ENCODE data around the gene GPI.
A peak's percentile ranks its signal among the peaks of the same experiment; 100 is the strongest.

Gene GPI

DNA sequence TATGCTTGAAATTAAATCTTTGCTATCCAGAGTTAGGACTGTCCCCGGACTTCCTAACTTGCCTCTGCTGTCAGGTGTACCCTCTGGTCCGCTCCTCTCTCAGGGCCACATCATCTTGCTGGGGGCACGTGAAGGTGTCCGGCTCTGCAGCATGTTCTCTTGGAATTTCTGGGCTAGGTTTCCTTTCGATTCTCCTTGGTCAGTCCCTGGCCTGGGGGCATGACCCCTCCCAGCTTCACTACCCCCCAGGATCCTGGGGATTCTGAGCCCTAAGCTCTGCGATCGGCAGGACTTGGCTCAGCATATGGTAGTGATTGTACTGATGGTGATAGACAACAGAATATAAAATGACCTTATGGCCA lies 5.1 kb upstream of the GPI start:
- Histone ChIP-seq H3K36me3 (ENCODE audit: insufficient read depth, low read length) (no peaks in the 10 kb centered on the region), H3K27ac (no peak overlapping the region), H3K4me3 (no peak overlapping the region), H3K9me3 (ENCODE audit: low read depth, low read length) (no peaks in the 10 kb centered on the region), H3K9ac (ENCODE audit: insufficient read length) (no peak overlapping the region)
- DNase-seq (ENCODE audit: low read depth, low spot score), result no peak
- TF ChIP-seq FOXP2 (optimal IDR thresholded peaks at IDR 0.05; ENCODE audit: control extremely low read depth, extremely low read length, insufficient read depth) (no peak), EZH2 (IDR thresholded peaks at IDR 0.05) (no peak), POLR2AphosphoS5 (IDR thresholded peaks at IDR 0.05; ENCODE audit: borderline replicate concordance, low read depth, low read length) (no peak)

DNA sequence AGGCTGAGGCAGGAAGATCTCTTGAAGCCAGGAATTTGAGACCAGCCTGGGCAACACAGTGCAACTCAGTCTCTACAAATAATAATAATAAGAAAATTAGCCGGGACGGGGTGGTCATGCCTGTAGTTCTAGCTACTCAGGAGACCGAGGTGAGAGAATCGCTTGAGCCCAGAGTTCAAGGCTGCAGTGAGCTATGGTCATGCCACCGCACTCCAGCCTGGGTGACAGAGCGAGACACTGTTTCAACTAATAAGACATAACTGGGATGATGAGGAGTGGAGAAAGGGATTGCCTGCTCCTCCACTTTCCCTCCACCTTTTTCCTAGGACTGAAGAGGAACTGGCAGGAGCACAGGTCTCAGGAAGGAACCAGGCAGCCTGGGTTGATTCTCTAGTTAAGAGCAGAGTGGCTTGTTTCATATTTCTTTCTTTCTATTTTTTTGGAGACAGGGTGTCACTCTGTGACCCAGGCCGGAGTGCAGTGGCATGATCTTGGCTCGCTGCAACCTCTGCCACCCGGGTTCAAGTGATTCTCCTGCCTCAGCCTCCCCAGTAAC lies 4.6 kb upstream of the GPI start:
- Histone ChIP-seq H3K4me3 (no peak overlapping the region), H3K9ac (ENCODE audit: insufficient read length) (no peak overlapping the region)

DNA sequence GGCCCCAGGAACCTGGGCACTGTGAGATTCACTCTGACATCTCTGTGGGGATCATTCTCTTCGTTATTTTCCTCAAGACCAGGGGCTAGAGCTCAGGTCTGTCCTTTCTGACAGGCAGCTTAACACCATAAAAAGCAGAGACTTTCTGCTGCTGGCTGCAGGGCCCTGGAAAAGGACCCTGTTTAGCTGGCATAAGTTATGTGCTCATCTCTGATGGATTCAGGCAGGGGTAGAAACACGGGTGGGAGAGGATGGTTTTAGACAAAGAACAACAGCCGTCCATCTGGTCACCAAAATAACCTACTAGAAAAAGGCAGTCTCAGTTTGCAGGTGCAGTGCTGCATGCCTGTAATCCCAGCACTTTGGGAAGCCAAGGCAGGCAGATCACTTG lies 2.3 kb upstream of the GPI start:
- no peak overlapping the region for H3K4me3 ChIP-seq
- H3K9ac ChIP-seq (ENCODE audit: insufficient read length), result no peak overlapping the region
- no peak for TF ChIP-seq EZH2 (IDR thresholded peaks at IDR 0.05)
- TF ChIP-seq FOXP2 (optimal IDR thresholded peaks at IDR 0.05; ENCODE audit: control extremely low read depth, extremely low read length, insufficient read depth), result no peak
- DNase-seq (ENCODE audit: low read depth, low spot score), result no peak
- H3K36me3 ChIP-seq (ENCODE audit: insufficient read depth, low read length), result peaks cover 7% of the 10 kb centered on the region
- H3K9me3 ChIP-seq (ENCODE audit: low read depth, low read length), result no peaks in the 10 kb centered on the region
- no peak overlapping the region for H3K27ac ChIP-seq

More for the DNA sequence above, 4.6 kb upstream of the GPI start:
- H3K9me3 ChIP-seq (ENCODE audit: low read depth, low read length), result no peaks in the 10 kb centered on the region
- H3K36me3 ChIP-seq (ENCODE audit: insufficient read depth, low read length), result no peaks in the 10 kb centered on the region
- DNase-seq (ENCODE audit: low read depth, low spot score), result no peak
- TF ChIP-seq POLR2AphosphoS5 (IDR thresholded peaks at IDR 0.05; ENCODE audit: borderline replicate concordance, low read depth, low read length) (no peak), FOXP2 (optimal IDR thresholded peaks at IDR 0.05; ENCODE audit: control extremely low read depth, extremely low read length, insufficient read depth) (no peak), EZH2 (IDR thresholded peaks at IDR 0.05) (no peak)
- no peak overlapping the region for H3K27ac ChIP-seq

DNA sequence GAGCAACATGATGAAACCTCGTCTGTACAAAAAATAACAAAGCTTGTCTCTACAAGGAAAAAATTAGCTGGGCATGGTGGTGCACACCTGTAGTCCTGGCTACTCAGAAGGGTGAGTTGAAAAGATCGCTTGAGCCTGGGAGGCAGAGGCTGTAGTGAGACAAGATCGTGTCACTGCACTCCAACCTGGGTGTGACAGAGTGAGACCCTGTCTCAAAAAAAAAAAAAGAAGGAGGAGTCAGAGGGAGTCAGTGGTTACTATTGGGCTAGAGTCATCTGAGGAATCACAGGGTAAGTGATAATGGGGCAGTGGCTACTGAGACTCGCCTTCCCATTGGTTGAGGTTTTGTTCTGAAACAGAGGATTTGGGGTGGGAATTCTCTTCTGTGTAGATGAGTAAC lies 1.9 kb upstream of the GPI start:
- Histone ChIP-seq H3K36me3 (ENCODE audit: insufficient read depth, low read length) (peaks cover 9% of the 10 kb centered on the region), H3K9me3 (ENCODE audit: low read depth, low read length) (no peaks in the 10 kb centered on the region), H3K4me3 (no peak overlapping the region), H3K9ac (ENCODE audit: insufficient read length) (no peak overlapping the region), H3K27ac (no peak overlapping the region)
- TF ChIP-seq FOXP2 (optimal IDR thresholded peaks at IDR 0.05; ENCODE audit: control extremely low read depth, extremely low read length, insufficient read depth) (no peak), POLR2AphosphoS5 (IDR thresholded peaks at IDR 0.05; ENCODE audit: borderline replicate concordance, low read depth, low read length) (no peak), EZH2 (IDR thresholded peaks at IDR 0.05) (no peak)
- DNase-seq (ENCODE audit: low read depth, low spot score), result no peak

- Histone ChIP-seq H3K36me3 (ENCODE audit: insufficient read depth, low read length) (peaks cover 18% of the 10 kb centered on the region), H3K4me3 (no peak overlapping the region), H3K9me3 (ENCODE audit: low read depth, low read length) (no peaks in the 10 kb centered on the region), H3K27ac (no peak overlapping the region), H3K9ac (ENCODE audit: insufficient read length) (no peak overlapping the region)
- no peak for DNase-seq (ENCODE audit: low read depth, low spot score)
- no peak for TF ChIP-seq POLR2AphosphoS5 (IDR thresholded peaks at IDR 0.05; ENCODE audit: borderline replicate concordance, low read depth, low read length)
- TF ChIP-seq FOXP2 (optimal IDR thresholded peaks at IDR 0.05; ENCODE audit: control extremely low read depth, extremely low read length, insufficient read depth), result no peak
- TF ChIP-seq EZH2 (IDR thresholded peaks at IDR 0.05), result no peak
These were observed 1.1 kb upstream of the GPI start for GRCh38 chr19:34363930-34364329.

GRCh38 chr19:34364462-34364829 lies 550 bp upstream of the GPI start:
- H3K9ac ChIP-seq (ENCODE audit: insufficient read length), result no peak overlapping the region
- no peaks in the 10 kb centered on the region for H3K9me3 ChIP-seq (ENCODE audit: low read depth, low read length)
- H3K27ac ChIP-seq, result no peak overlapping the region
- H3K36me3 ChIP-seq (ENCODE audit: insufficient read depth, low read length), result peaks cover 23% of the 10 kb centered on the region
- H3K4me3 ChIP-seq, result peak overlapping the region; percentile 91
- no peak for TF ChIP-seq EZH2 (IDR thresholded peaks at IDR 0.05)
- no peak for TF ChIP-seq FOXP2 (optimal IDR thresholded peaks at IDR 0.05; ENCODE audit: control extremely low read depth, extremely low read length, insufficient read depth)
- no peak for TF ChIP-seq POLR2AphosphoS5 (IDR thresholded peaks at IDR 0.05; ENCODE audit: borderline replicate concordance, low read depth, low read length)
- no peak for DNase-seq (ENCODE audit: low read depth, low spot score)

- H3K36me3 ChIP-seq (ENCODE audit: insufficient read depth, low read length), result peaks cover 28% of the 10 kb centered on the region
- H3K9me3 ChIP-seq (ENCODE audit: low read depth, low read length), result no peaks in the 10 kb centered on the region
- TF ChIP-seq EZH2 (IDR thresholded peaks at IDR 0.05), result no peak
- TF ChIP-seq POLR2AphosphoS5 (IDR thresholded peaks at IDR 0.05; ENCODE audit: borderline replicate concordance, low read depth, low read length), result no peak
- no peak for TF ChIP-seq FOXP2 (optimal IDR thresholded peaks at IDR 0.05; ENCODE audit: control extremely low read depth, extremely low read length, insufficient read depth)
- H3K9ac ChIP-seq (ENCODE audit: insufficient read length), result peak overlapping the region; percentile 89
- no peak overlapping the region for H3K27ac ChIP-seq
- peak overlapping the region; percentile 91 for H3K4me3 ChIP-seq
- DNase-seq (ENCODE audit: low read depth, low spot score), result no peak
These were observed 736 bp downstream of the GPI start for GRCh38 chr19:34365463-34366401.

GRCh38 chr19:34366738-34367623 lies 2.0 kb downstream of the GPI start:
- no peak for DNase-seq (ENCODE audit: low read depth, low spot score)
- TF ChIP-seq POLR2AphosphoS5 (IDR thresholded peaks at IDR 0.05; ENCODE audit: borderline replicate concordance, low read depth, low read length) (no peak), FOXP2 (optimal IDR thresholded peaks at IDR 0.05; ENCODE audit: control extremely low read depth, extremely low read length, insufficient read depth) (no peak), EZH2 (IDR thresholded peaks at IDR 0.05) (no peak)
- H3K9ac ChIP-seq (ENCODE audit: insufficient read length), result no peak overlapping the region
- no peaks in the 10 kb centered on the region for H3K9me3 ChIP-seq (ENCODE audit: low read depth, low read length)
- no peak overlapping the region for H3K27ac ChIP-seq
- peaks cover 34% of the 10 kb centered on the region for H3K36me3 ChIP-seq (ENCODE audit: insufficient read depth, low read length)
- peak overlapping the region; percentile 91; the same call in 1 of the 2 replicates for H3K4me3 ChIP-seq
